Effector memory CD4-positive, alpha-beta T cell (primary cell): ENCODE measurements around the gene ERC2.

Source experiments
- DNase-seq, 3 donors: peaks; one replicate each; pipeline ENCODE4 v3.0.0-alpha.2; 2020
- H3K27ac ChIP-seq: 2 replicates; pipeline ENCODE4 v1.7.0; 2013; ENCODE audit warnings: mild to moderate bottlenecking, low read length, moderate library complexity; ENCODE audit not compliant: insufficient read depth, poor library complexity, severe bottlenecking
- H3K27me3 ChIP-seq: replicated peaks from 2 replicates; pipeline ENCODE4 v1.7.0; 2013; ENCODE audit warnings: mild to moderate bottlenecking, low read length; ENCODE audit not compliant: insufficient read depth, control insufficient read depth, poor library complexity, severe bottlenecking
- H3K36me3 ChIP-seq: 2 replicates; pipeline ENCODE4 v1.7.0; 2013; ENCODE audit warnings: mild to moderate bottlenecking, low read length, moderate library complexity; ENCODE audit not compliant: control insufficient read depth, insufficient read depth
- H3K4me1 ChIP-seq: 2 replicates; pipeline ENCODE4 v1.7.0; 2013; ENCODE audit warnings: low read length, mild to moderate bottlenecking; ENCODE audit not compliant: control insufficient read depth, insufficient read depth, poor library complexity, severe bottlenecking
- H3K4me3 ChIP-seq: 2 replicates; pipeline ENCODE4 v1.7.0; 2013; ENCODE audit warnings: low read length, low read depth, mild to moderate bottlenecking; ENCODE audit not compliant: insufficient read depth, poor library complexity, severe bottlenecking
- H3K9me3 ChIP-seq: 2 replicates; pipeline ENCODE4 v1.7.0; 2013; ENCODE audit warnings: mild to moderate bottlenecking, low read length, moderate library complexity; ENCODE audit not compliant: control insufficient read depth

ERC2 gene

GRCh38 chr3:56189536-56189935, 278.7 kb downstream of the ERC2 start:
- H3K27ac ChIP-seq: no peak overlapping the region
- H3K9me3 ChIP-seq: no peaks in the 10 kb centered on the region
- no peaks in the 10 kb centered on the region for H3K27me3 ChIP-seq
- H3K4me1 ChIP-seq: no peaks in the 10 kb centered on the region
- no peaks in the 10 kb centered on the region for H3K36me3 ChIP-seq
- no peak overlapping the region for H3K4me3 ChIP-seq
- DNase-seq: no peak

- Histone ChIP-seq H3K27me3 (no peaks in the 10 kb centered on the region), H3K4me3 (no peak overlapping the region), H3K36me3 (no peaks in the 10 kb centered on the region), H3K27ac (no peak overlapping the region), H3K4me1 (no peaks in the 10 kb centered on the region), H3K9me3 (no peaks in the 10 kb centered on the region)
- no peak for DNase-seq
These were observed 280.1 kb downstream of the ERC2 start for GRCh38 chr3:56188201-56188600.

GRCh38 chr3:56187051-56187450, 281.2 kb downstream of the ERC2 start:
- Histone ChIP-seq H3K4me3 (no peak overlapping the region), H3K27me3 (no peaks in the 10 kb centered on the region)

GRCh38 chr3:56185827-56186226, 282.4 kb downstream of the ERC2 start:
- H3K9me3 ChIP-seq: no peaks in the 10 kb centered on the region
- no peaks in the 10 kb centered on the region for H3K27me3 ChIP-seq
- no peaks in the 10 kb centered on the region for H3K4me1 ChIP-seq
- no peak overlapping the region for H3K27ac ChIP-seq
- no peak overlapping the region for H3K4me3 ChIP-seq
- no peaks in the 10 kb centered on the region for H3K36me3 ChIP-seq
- DNase-seq: no peak

More at GRCh38 chr3:56187051-56187450, 281.2 kb downstream of the ERC2 start:
- Histone ChIP-seq H3K36me3 (no peaks in the 10 kb centered on the region), H3K27ac (no peak overlapping the region), H3K9me3 (no peaks in the 10 kb centered on the region), H3K4me1 (no peaks in the 10 kb centered on the region)
- no peak for DNase-seq

GRCh38 chr3:56183529-56183928, 284.7 kb downstream of the ERC2 start:
- Histone ChIP-seq H3K27ac (no peak overlapping the region), H3K27me3 (no peaks in the 10 kb centered on the region), H3K4me3 (no peak overlapping the region), H3K36me3 (no peaks in the 10 kb centered on the region), H3K9me3 (no peaks in the 10 kb centered on the region), H3K4me1 (no peaks in the 10 kb centered on the region)
- no peak for DNase-seq

- Histone ChIP-seq H3K36me3 (no peaks in the 10 kb centered on the region), H3K4me3 (no peak overlapping the region), H3K4me1 (no peaks in the 10 kb centered on the region), H3K27me3 (no peaks in the 10 kb centered on the region), H3K9me3 (no peaks in the 10 kb centered on the region), H3K27ac (no peak overlapping the region)
- DNase-seq: no peak
These were observed 287.8 kb downstream of the ERC2 start for GRCh38 chr3:56180433-56180832.

GRCh38 chr3:56173601-56174000, 294.7 kb downstream of the ERC2 start:
- H3K36me3 ChIP-seq: no peaks in the 10 kb centered on the region
- no peaks in the 10 kb centered on the region for H3K4me1 ChIP-seq
- H3K27ac ChIP-seq: no peak overlapping the region
- no peaks in the 10 kb centered on the region for H3K9me3 ChIP-seq
- no peak for DNase-seq
- no peak overlapping the region for H3K4me3 ChIP-seq
- H3K27me3 ChIP-seq: no peaks in the 10 kb centered on the region

- H3K9me3 ChIP-seq: no peaks in the 10 kb centered on the region
- no peak overlapping the region for H3K27ac ChIP-seq
- H3K4me3 ChIP-seq: no peak overlapping the region
- H3K36me3 ChIP-seq: no peaks in the 10 kb centered on the region
- no peaks in the 10 kb centered on the region for H3K4me1 ChIP-seq
- DNase-seq: no peak
- H3K27me3 ChIP-seq: no peaks in the 10 kb centered on the region
These were observed 303.8 kb downstream of the ERC2 start for GRCh38 chr3:56164436-56164835.

- DNase-seq: no peak
- H3K9me3 ChIP-seq: no peaks in the 10 kb centered on the region
- H3K27ac ChIP-seq: no peak overlapping the region
- H3K27me3 ChIP-seq: no peaks in the 10 kb centered on the region
- no peak overlapping the region for H3K4me3 ChIP-seq
- no peaks in the 10 kb centered on the region for H3K4me1 ChIP-seq
- H3K36me3 ChIP-seq: no peaks in the 10 kb centered on the region
These were observed 310.4 kb downstream of the ERC2 start for GRCh38 chr3:56157693-56158362.

GRCh38 chr3:56154297-56154696, 314.0 kb downstream of the ERC2 start:
- no peak overlapping the region for H3K4me3 ChIP-seq
- H3K36me3 ChIP-seq: no peaks in the 10 kb centered on the region
- H3K9me3 ChIP-seq: no peaks in the 10 kb centered on the region
- no peaks in the 10 kb centered on the region for H3K27me3 ChIP-seq
- H3K4me1 ChIP-seq: no peaks in the 10 kb centered on the region
- DNase-seq: no peak
- H3K27ac ChIP-seq: no peak overlapping the region
